ENCODE results near the gene PITHD1.
"Not testable (repeated sequence)": the region's sequence is repeated elsewhere in the genome, so short reads cannot be mapped to it uniquely, and the experiment has no call there.

Gene PITHD1

DNA sequence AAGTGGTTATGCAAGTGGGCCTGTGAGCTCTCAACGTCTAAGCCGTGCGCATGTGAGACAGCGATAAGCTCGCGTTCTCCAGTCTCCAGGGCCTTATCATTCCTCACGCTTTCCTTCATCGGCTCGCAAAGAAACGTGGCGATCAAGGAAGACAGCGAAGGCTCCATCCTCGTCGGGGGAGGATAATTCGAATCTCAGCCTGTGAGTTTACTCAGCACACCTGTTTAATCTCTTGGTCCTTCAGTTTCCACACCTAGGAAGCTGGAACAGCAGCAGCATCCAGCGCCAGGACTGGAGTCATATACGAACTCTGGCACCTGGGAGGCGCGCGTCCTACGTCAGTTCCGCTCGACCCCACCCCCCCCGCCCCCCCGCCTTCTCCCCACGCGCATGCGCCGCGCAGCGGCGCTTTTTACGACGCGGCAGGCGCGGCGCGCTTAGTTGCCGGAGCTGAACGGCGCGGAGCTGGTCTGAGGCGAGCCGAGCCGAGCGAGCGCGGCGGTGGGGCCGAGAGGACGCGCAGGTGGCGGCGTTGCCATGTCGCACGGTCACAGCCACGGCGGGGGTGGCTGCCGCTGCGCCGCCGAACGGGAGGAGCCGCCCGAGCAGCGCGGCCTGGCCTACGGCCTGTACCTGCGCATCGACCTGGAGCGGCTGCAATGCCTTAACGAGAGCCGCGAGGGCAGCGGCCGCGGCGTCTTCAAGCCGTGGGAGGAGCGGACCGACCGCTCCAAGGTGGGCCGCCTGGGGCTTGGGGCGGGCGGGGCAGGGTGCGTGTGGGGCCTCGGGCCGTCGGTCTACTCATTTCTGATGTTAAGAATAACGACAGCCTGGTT, at the start of gene PITHD1:
Gene PITHD1 (plus strand): TSS at position 440 of the 836 bp plus-strand sequence. CDS start 98 bp downstream, at position 538.
- peak in 54 of 56 donors; percentile 22 to 86 (median 68) for DNase-seq

- no peak for DNase-seq
Observed at GRCh38 chr1:23732363-23733224, 45.6 kb upstream of the PITHD1 start.

GRCh38 chr1:23733281-23733680, 44.9 kb upstream of the PITHD1 start:
- DNase-seq: not testable (repeated sequence)

- DNase-seq: no peak
Observed at GRCh38 chr1:23736437-23737134, 41.6 kb upstream of the PITHD1 start.

GRCh38 chr1:23741609-23742008, 36.6 kb upstream of the PITHD1 start:
- no peak for DNase-seq

GRCh38 chr1:23742670-23743286, 35.4 kb upstream of the PITHD1 start:
- peak in 4 of 56 donors; percentile 33 to 60 (median 52) for DNase-seq

- DNase-seq: peak in 51 of 56 donors; percentile 14 to 81 (median 52)
Observed at GRCh38 chr1:23743287-23744152, 34.7 kb upstream of the PITHD1 start, which contains the start of gene ELOA. Gene ELOA, plus strand, starts transcription at chr1:23743471. Its CDS starts 33 bp downstream, at chr1:23743504.

GRCh38 chr1:23745515-23745914, 32.7 kb upstream of the PITHD1 start:
- no peak for DNase-seq

GRCh38 chr1:23748016-23748415, 30.2 kb upstream of the PITHD1 start:
- no peak for DNase-seq

GRCh38 chr1:23751050-23751814, 27.0 kb upstream of the PITHD1 start:
- peak in 1 of 56 donors; percentile 2 for DNase-seq

DNA sequence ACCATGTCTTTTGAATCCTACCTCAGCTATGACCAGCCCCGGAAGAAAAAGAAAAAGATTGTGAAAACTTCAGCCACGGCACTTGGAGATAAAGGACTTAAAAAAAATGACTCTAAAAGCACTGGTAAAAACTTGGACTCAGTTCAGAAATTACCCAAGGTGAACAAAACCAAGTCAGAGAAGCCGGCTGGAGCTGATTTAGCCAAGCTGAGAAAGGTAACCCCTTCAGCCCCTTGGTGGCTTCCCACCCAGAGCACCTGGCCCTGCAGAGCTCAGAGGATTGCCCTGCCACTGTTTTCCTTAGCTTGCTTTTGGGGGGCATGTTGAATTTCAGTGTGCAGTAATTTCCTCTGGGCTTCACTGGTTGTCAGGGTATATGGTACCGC, 26.4 kb upstream of the PITHD1 start:
- no peak for DNase-seq

DNA sequence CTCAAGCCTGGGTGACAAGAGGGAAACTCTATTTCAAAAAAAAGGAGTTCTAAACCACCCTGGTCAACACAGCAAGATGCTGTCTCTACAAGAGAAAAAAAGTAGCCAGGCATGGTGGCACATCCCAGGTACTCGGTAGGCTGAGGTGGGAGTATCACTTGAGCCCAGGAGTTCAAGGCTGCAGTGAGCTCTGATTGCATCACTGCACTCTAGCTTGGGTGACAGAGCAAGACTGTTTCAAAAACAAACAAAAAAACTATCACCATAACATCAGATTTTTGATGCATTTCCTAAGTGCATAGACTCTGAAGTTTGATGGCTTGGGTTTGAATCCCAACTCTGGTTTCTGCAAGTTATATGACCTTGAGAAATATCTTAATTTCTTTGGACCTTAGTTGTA, 25.3 kb upstream of the PITHD1 start:
- no peak for DNase-seq

- no peak for DNase-seq
Observed at GRCh38 chr1:23756676-23757075, 21.5 kb upstream of the PITHD1 start.

- DNase-seq: no peak
Observed at GRCh38 chr1:23757812-23758211, 20.4 kb upstream of the PITHD1 start.

DNA sequence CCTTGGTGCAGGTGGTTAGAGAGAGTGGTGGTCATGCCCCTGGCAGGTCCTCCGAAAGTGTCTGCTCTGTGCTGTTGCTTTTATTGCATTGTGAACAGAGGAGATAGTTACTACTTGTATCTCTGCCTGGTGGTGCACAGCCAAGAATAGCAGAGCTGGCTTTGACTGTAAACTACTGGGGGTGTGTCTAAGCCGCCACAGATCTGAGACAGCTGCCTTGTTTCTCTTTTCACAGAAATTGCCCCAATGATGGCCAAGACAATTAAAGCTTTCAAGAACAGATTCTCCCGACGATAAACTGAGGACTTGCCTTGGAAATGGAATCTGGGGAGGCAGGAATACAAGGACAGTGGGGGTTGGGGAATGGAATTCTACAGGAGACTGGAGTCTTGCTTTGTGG, 18.9 kb upstream of the PITHD1 start:
- DNase-seq: peak in 45 of 56 donors; percentile 3 to 77 (median 32)

DNA sequence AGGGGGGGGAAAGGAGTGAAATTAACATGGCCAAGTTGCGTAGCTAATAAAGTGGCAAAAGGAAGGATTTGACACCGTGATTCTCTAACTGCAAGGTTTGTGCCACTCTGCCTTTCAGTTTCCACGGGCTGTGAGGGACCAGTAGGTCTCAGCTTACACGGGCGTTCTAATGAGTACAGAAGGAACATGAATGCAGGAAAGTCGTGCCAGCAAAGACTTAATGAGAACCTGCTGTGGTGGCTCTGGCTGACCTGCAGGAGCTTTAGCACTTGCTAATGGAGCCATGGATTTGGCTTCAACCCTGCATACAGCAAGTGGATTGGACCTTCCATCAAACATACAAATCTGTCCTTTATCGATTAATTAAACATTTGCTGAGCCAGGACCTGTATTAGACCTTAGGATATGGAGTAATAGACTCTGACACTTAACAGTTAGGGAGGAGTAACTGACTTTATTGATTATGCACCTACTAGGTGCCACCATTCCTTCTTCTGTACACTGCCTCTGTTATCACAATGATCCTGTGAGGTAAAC, 15.1 kb upstream of the PITHD1 start:
- peak in 1 of 56 donors; percentile 7 for DNase-seq

- DNase-seq: no peak
Observed at GRCh38 chr1:23768733-23769132, 9.5 kb upstream of the PITHD1 start.

- peak in 52 of 56 donors; percentile 15 to 91 (median 62) for DNase-seq
Observed at GRCh38 chr1:23772049-23772853, 6.0 kb upstream of the PITHD1 start.
